Natural killer cell treated with Interleukin-12 subunit alpha and Interleukin-12 subunit beta and Interleukin-15 and Interleukin-18, amount 100 ng/mL, for 72 hours (primary cell): ENCODE measurements around the gene DPCD. TPM values are rescaled to one million over a fixed set of nuclear protein-coding genes. Genes with fewer than 3 reads are reported as not detected.

Source experiments
- ATAC-seq, 2 donors: fragments of 150-1000 bp; cut with Tn5 transposase in 1 of 2; sonication (Bioruptor Pico), chemical (Tn5 transposase) in 1 of 2; 2 replicates each; pipeline ENCODE4 v1.10.0; 2021
- DNase-seq: peaks from one replicate; pipeline ENCODE4 v3.0.0; 2022; ENCODE audit warnings: low spot score
- H3K27ac Mint-ChIP-seq, 2 donors: 1 replicate in 1 of 2; 2 replicates in 1 of 2; pipeline ENCODE4 v1.8.0; 2022; ENCODE audit warnings: mixed read lengths in 2 of 2, mild to moderate bottlenecking in 1 of 2, moderate library complexity in 1 of 2
- H3K27me3 Mint-ChIP-seq, 2 donors: 1 replicate in 1 of 2; 2 replicates in 1 of 2; pipeline ENCODE4 v1.8.0; 2022; ENCODE audit warnings: mixed read lengths in 2 of 2
- H3K36me3 Mint-ChIP-seq: one replicate; pipeline ENCODE4 v1.8.0; 2022; ENCODE audit warnings: mixed read lengths
- H3K4me1 Mint-ChIP-seq, 2 donors: 1 replicate in 1 of 2; 2 replicates in 1 of 2; pipeline ENCODE4 v1.8.0; 2022; ENCODE audit warnings: low read depth in 2 of 2, mixed read lengths in 2 of 2, mild to moderate bottlenecking in 1 of 2
- H3K4me3 Mint-ChIP-seq: one replicate; pipeline ENCODE4 v1.8.0; 2022; ENCODE audit warnings: mixed read lengths
- H3K9me3 Mint-ChIP-seq: 2 replicates; pipeline ENCODE4 v1.8.0; 2022; ENCODE audit warnings: mixed read lengths
- total RNA-seq, 2 donors: library from RNA; stranded (reverse); gene quantifications; one replicate each; pipeline ENCODE4 v1.2.3, GENCODE V29; 2022

DPCD gene
- total RNA-seq, 2 donors from 2014 or later, result 8.2 to 11.2 TPM

- Mint-ChIP-seq H3K27me3 (peaks cover 16 to 21% of the 10 kb centered on the region in 2 donors), H3K4me3 (no peak overlapping the region), H3K27ac (no peak overlapping the region), H3K4me1 (peaks cover 6 to 8% of the 10 kb centered on the region in 2 donors), H3K9me3 (no peaks in the 10 kb centered on the region), H3K36me3 (no peaks in the 10 kb centered on the region)
- DNase-seq (no peak), ATAC-seq (no peak)
Measured at GRCh38 chr10:101571271-101571925, 16.7 kb upstream of the DPCD start.

- H3K4me1 Mint-ChIP-seq, result peaks cover 3 to 4% of the 10 kb centered on the region in 2 donors
- H3K36me3 Mint-ChIP-seq, result no peaks in the 10 kb centered on the region
- ATAC-seq, result no peak
- H3K9me3 Mint-ChIP-seq, result no peaks in the 10 kb centered on the region
- H3K27ac Mint-ChIP-seq, result no peak overlapping the region
- no peak for DNase-seq
- H3K4me3 Mint-ChIP-seq, result no peak overlapping the region
- H3K27me3 Mint-ChIP-seq, result peaks cover 13 to 17% of the 10 kb centered on the region in 2 donors
Measured at GRCh38 chr10:101572126-101572525, 16.0 kb upstream of the DPCD start.

GRCh38 chr10:101572785-101573184, 15.3 kb upstream of the DPCD start:
- peaks cover 0 to 3% of the 10 kb centered on the region in 2 donors for H3K4me1 Mint-ChIP-seq
- ATAC-seq (no peak), DNase-seq (no peak)
- no peak overlapping the region for H3K27ac Mint-ChIP-seq
- no peak overlapping the region for H3K4me3 Mint-ChIP-seq
- H3K36me3 Mint-ChIP-seq, result no peaks in the 10 kb centered on the region
- H3K9me3 Mint-ChIP-seq, result no peaks in the 10 kb centered on the region
- H3K27me3 Mint-ChIP-seq, result peaks cover 8 to 10% of the 10 kb centered on the region in 2 donors

GRCh38 chr10:101573885-101574753, 14.0 kb upstream of the DPCD start:
- no peak for ATAC-seq
- H3K4me1 Mint-ChIP-seq, result peaks cover 0 to 3% of the 10 kb centered on the region in 2 donors
- no peaks in the 10 kb centered on the region for H3K36me3 Mint-ChIP-seq

GRCh38 chr10:101575091-101575490, 13.0 kb upstream of the DPCD start:
- DNase-seq (no peak), ATAC-seq (no peak)
- Mint-ChIP-seq H3K4me1 (no peaks in the 10 kb centered on the region), H3K36me3 (no peaks in the 10 kb centered on the region), H3K4me3 (no peak overlapping the region), H3K9me3 (no peaks in the 10 kb centered on the region), H3K27ac (no peak overlapping the region), H3K27me3 (no peaks in the 10 kb centered on the region)

More at GRCh38 chr10:101573885-101574753, 14.0 kb upstream of the DPCD start:
- H3K9me3 Mint-ChIP-seq, result no peaks in the 10 kb centered on the region
- DNase-seq, result no peak
- H3K27me3 Mint-ChIP-seq, result no peaks in the 10 kb centered on the region
- H3K27ac Mint-ChIP-seq, result no peak overlapping the region
- no peak overlapping the region for H3K4me3 Mint-ChIP-seq

- Mint-ChIP-seq H3K4me1 (no peaks in the 10 kb centered on the region), H3K27me3 (no peaks in the 10 kb centered on the region), H3K27ac (no peak overlapping the region), H3K4me3 (no peak overlapping the region), H3K9me3 (no peaks in the 10 kb centered on the region), H3K36me3 (no peaks in the 10 kb centered on the region)
- no peak for ATAC-seq
- DNase-seq, result no peak
Measured at GRCh38 chr10:101575580-101576210, 12.4 kb upstream of the DPCD start.

GRCh38 chr10:101576211-101576863, 11.8 kb upstream of the DPCD start:
- no peak for DNase-seq
- no peaks in the 10 kb centered on the region for H3K27me3 Mint-ChIP-seq
- no peak overlapping the region for H3K4me3 Mint-ChIP-seq
- H3K27ac Mint-ChIP-seq, result no peak overlapping the region
- no peaks in the 10 kb centered on the region for H3K4me1 Mint-ChIP-seq
- ATAC-seq, result no peak
- no peaks in the 10 kb centered on the region for H3K36me3 Mint-ChIP-seq
- no peaks in the 10 kb centered on the region for H3K9me3 Mint-ChIP-seq

- Mint-ChIP-seq H3K4me3 (no peak overlapping the region), H3K27ac (no peak overlapping the region), H3K4me1 (no peaks in the 10 kb centered on the region), H3K27me3 (no peaks in the 10 kb centered on the region), H3K36me3 (no peaks in the 10 kb centered on the region), H3K9me3 (no peaks in the 10 kb centered on the region)
- ATAC-seq (no peak), DNase-seq (no peak)
Measured at GRCh38 chr10:101577121-101577871, 10.8 kb upstream of the DPCD start.

- H3K27me3 Mint-ChIP-seq, result no peaks in the 10 kb centered on the region
- H3K4me1 Mint-ChIP-seq, result no peaks in the 10 kb centered on the region
- no peak overlapping the region for H3K4me3 Mint-ChIP-seq
- ATAC-seq (no peak), DNase-seq (no peak)
- H3K27ac Mint-ChIP-seq, result no peak overlapping the region
- H3K9me3 Mint-ChIP-seq, result no peaks in the 10 kb centered on the region
- H3K36me3 Mint-ChIP-seq, result no peaks in the 10 kb centered on the region
Measured at GRCh38 chr10:101578192-101578591, 9.9 kb upstream of the DPCD start.

GRCh38 chr10:101578803-101579515, 9.2 kb upstream of the DPCD start:
- H3K27me3 Mint-ChIP-seq, result no peaks in the 10 kb centered on the region
- H3K4me1 Mint-ChIP-seq, result no peaks in the 10 kb centered on the region
- no peaks in the 10 kb centered on the region for H3K36me3 Mint-ChIP-seq
- no peaks in the 10 kb centered on the region for H3K9me3 Mint-ChIP-seq
- no peak overlapping the region for H3K27ac Mint-ChIP-seq
- ATAC-seq (no peak), DNase-seq (no peak)
- H3K4me3 Mint-ChIP-seq, result no peak overlapping the region

- no peaks in the 10 kb centered on the region for H3K36me3 Mint-ChIP-seq
- ATAC-seq, result no peak
- no peak overlapping the region for H3K4me3 Mint-ChIP-seq
- no peaks in the 10 kb centered on the region for H3K27me3 Mint-ChIP-seq
- H3K4me1 Mint-ChIP-seq, result no peaks in the 10 kb centered on the region
- no peak overlapping the region for H3K27ac Mint-ChIP-seq
- no peak for DNase-seq
- H3K9me3 Mint-ChIP-seq, result no peaks in the 10 kb centered on the region
Measured at GRCh38 chr10:101579516-101579870, 8.6 kb upstream of the DPCD start.

- Mint-ChIP-seq H3K27me3 (no peaks in the 10 kb centered on the region), H3K36me3 (no peaks in the 10 kb centered on the region), H3K4me3 (no peak overlapping the region), H3K9me3 (no peaks in the 10 kb centered on the region), H3K27ac (no peak overlapping the region), H3K4me1 (no peaks in the 10 kb centered on the region)
- DNase-seq (no peak), ATAC-seq (no peak)
Measured at GRCh38 chr10:101580486-101581399, 7.4 kb upstream of the DPCD start.
